ENCODE data around the gene EPB42. TPM values are rescaled to one million over a fixed set of nuclear protein-coding genes. Genes with fewer than 3 reads are reported as not detected.

The EPB42 gene
- total RNA-seq (10 to 100 TPM in 1 of 7 donors, 1 to 10 TPM in 4, under 1 TPM in 2; 0.28 to 31.5 (median 4.2) TPM), polyA plus RNA-seq (1 to 10 TPM in 1 of 3 donors, under 1 TPM in 2; 0.11 to 1.9 (median 0.17) TPM)
- long read RNA-seq, donor 1, transcript EPB42-201 (13 exons, 2,374 nt), result major isoform, 18 of 30 reads
- long read RNA-seq, donor 1, partial matches to known transcripts, result 7 of 30 reads
- long read RNA-seq, donor 1, other reads (novel, unspliced or antisense), result 0 of 30 reads
- long read RNA-seq, donor 2, transcript EPB42-201 (13 exons, 2,374 nt), result major isoform, 18 of 38 reads
- long read RNA-seq, donor 2, partial matches to known transcripts, result 12 of 38 reads
- long read RNA-seq, donor 2, other reads (novel, unspliced or antisense), result 6 of 38 reads

GRCh38 chr15:43220991-43221403, at the start of gene EPB42:
TSS of gene EPB42 (minus strand) at chr15:43221018. CDS start at chr15:43220825, 193 bp downstream.
- no peak for TF ChIP-seq POLR2A (IDR thresholded peaks at IDR 0.05)
- no peak for TF ChIP-seq POLR2AphosphoS5 (IDR thresholded peaks at IDR 0.05)
- TF ChIP-seq, protein P1, sequence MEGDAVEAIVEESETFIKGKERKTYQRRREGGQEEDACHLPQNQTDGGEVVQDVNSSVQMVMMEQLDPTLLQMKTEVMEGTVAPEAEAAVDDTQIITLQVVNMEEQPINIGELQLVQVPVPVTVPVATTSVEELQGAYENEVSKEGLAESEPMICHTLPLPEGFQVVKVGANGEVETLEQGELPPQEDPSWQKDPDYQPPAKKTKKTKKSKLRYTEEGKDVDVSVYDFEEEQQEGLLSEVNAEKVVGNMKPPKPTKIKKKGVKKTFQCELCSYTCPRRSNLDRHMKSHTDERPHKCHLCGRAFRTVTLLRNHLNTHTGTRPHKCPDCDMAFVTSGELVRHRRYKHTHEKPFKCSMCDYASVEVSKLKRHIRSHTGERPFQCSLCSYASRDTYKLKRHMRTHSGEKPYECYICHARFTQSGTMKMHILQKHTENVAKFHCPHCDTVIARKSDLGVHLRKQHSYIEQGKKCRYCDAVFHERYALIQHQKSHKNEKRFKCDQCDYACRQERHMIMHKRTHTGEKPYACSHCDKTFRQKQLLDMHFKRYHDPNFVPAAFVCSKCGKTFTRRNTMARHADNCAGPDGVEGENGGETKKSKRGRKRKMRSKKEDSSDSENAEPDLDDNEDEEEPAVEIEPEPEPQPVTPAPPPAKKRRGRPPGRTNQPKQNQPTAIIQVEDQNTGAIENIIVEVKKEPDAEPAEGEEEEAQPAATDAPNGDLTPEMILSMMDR (IDR thresholded peaks at IDR 0.05 in 8 of 11, conservative IDR thresholded peaks at IDR 0.05 in 3 of 11), result no peak
- H3K36me3 ChIP-seq, result no peaks in the 10 kb centered on the region
- no peak for DNase-seq
- peaks cover 0 to 9% (median 0%) of the 10 kb centered on the region in 6 donors for H3K4me1 ChIP-seq
- intact Hi-C loops (cut with DNase I; ENCODE audit: low total_unique reads), result no loop called here
- 61 to 85% (median 72%) methylated on average over 3 of the region's 3 CpGs for WGBS, 5 donors
- no peak within 1 kb of the TSS for H3K27ac ChIP-seq
- H3K9me3 ChIP-seq, result no peaks in the 10 kb centered on the region
- peak within 1 kb of the TSS in 1 of 8 donors; percentile 2 for H3K4me3 ChIP-seq
- H3K27me3 ChIP-seq (replicated peaks in 1 of 7), result peaks cover 0 to 10% (median 0%) of the 10 kb centered on the region in 7 donors

DNA sequence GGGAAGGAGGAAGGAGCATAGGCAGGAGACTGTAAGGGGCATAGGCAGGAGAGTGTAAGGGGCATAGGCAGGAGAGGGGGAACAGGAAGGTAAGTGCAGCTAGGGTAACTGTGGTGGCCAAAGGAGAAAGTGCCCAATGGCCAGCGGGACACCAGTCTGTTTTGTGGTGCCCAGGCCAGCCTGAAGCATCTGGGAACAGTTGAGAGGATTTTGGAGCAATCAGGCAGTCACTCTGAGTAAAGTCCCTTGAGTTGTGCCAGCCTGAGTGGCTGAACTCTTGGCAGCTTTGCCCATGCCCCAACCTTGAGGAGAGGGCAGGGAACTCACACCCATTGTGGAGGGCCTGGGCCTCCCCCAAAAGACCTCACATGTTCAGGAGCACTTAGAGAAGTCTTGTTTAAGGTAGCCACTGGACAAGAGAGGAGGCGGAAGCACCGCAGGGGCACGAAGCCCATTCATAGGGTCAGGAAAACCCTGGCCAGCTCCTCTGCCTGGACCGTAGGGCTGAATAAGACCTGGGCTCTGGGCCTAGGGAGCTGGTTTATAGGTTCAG, 49.4 kb upstream of the EPB42 start:
- Histone ChIP-seq H3K27ac (peak overlapping the region in 7 of 8 donors; percentile 62 to 89 (median 78)), H3K36me3 (no peaks in the 10 kb centered on the region), H3K27me3 (replicated peaks in 1 of 7) (peaks cover 0 to 10% (median 0%) of the 10 kb centered on the region in 7 donors), H3K9me3 (peaks cover 0 to 12% (median 6%) of the 10 kb centered on the region in 8 donors), H3K4me1 (peaks cover 0 to 21% (median 15%) of the 10 kb centered on the region in 6 donors), H3K4me3 (peak overlapping the region in 1 of 8 donors; percentile 51)
- intact Hi-C loops (cut with DNase I; ENCODE audit: low total_unique reads), result no loop called here
- no peak for TF ChIP-seq POLR2AphosphoS5 (IDR thresholded peaks at IDR 0.05)
- TF ChIP-seq, protein P1 (IDR thresholded peaks at IDR 0.05 in 8 of 11, conservative IDR thresholded peaks at IDR 0.05 in 3 of 11), result no peak
- TF ChIP-seq POLR2A (IDR thresholded peaks at IDR 0.05), result no peak
- 62 to 84% (median 78%) methylated on average over 2 to 5 of the region's 5 CpGs for WGBS, 5 donors
- no peak for DNase-seq

DNA sequence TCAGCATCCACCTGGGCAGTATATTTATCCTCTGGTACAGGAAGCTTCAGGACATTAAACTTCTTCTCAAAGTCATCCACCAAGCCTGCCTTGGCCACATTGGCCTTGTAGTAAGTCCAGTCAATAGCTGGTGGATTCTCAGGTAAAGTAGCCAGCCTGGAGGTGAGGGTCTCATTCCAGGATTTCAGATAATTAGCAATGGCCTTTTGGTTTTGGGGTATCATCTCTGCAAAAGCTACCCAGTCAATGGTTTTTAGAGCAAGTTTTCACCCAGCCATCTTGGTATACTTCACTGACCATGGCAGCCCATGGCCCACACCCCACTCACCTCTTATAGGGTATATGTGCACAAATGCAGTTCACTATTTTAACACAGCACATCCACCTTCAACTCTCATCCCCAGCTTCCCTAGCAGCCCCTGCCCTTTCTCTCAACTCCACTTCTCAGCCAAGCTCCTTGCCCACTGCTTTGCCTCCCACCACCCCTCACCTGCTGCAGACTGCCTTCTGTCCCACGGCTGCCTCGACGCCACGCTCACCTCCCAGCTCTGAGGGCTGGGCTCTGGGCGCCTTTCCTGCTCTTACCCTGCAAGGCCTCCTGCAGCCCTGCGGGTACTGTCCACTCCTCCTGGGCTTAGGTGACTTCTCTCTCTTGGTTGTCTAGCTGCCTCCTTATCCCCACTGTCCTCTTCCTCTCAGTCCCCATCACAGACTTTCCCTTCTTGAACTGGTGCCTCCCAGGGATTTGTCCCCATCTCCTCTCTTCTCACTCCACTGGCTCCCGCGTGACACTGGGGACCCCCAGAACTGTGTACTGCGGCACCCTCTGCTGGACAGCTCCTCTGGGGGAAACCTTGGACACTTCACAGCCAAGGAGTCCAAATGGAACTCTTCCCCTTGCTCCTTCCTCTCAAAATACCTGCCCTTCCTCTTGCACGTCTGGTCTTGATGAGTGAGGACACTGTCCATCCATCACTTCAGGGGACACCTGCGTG, 47.6 kb upstream of the EPB42 start:
- Histone ChIP-seq H3K36me3 (no peaks in the 10 kb centered on the region), H3K4me1 (peaks cover 0 to 21% (median 15%) of the 10 kb centered on the region in 6 donors), H3K9me3 (peaks cover 0 to 12% (median 6%) of the 10 kb centered on the region in 8 donors), H3K27me3 (replicated peaks in 1 of 7) (peaks cover 0 to 10% (median 0%) of the 10 kb centered on the region in 7 donors), H3K4me3 (no peak overlapping the region), H3K27ac (no peak overlapping the region)
- TF ChIP-seq POLR2A (IDR thresholded peaks at IDR 0.05) (no peak), POLR2AphosphoS5 (IDR thresholded peaks at IDR 0.05) (no peak)
- TF ChIP-seq, protein P1 (IDR thresholded peaks at IDR 0.05 in 8 of 11, conservative IDR thresholded peaks at IDR 0.05 in 3 of 11), result peak in 6 of 11 experiments; percentile 4 to 38 (median 14)
- intact Hi-C loops (cut with DNase I; ENCODE audit: low total_unique reads), result no loop called here
- no peak for DNase-seq
- 58 to 67% (median 60%) methylated on average over 11 of the region's 11 CpGs for WGBS, 5 donors
